D341Med (cell line): ENCODE data around the gene PRKAG2.
A peak's percentile ranks its signal among the peaks of the same experiment; 100 is the strongest.
"Not testable (repeated sequence)": the region's sequence is repeated elsewhere in the genome, so short reads cannot be mapped to it uniquely, and the experiment has no call there.

ENCODE experiments used
- DNase-seq: peaks from one replicate; pipeline ENCODE4 v3.0.0; 2012; ENCODE audit warnings: low spot score

PRKAG2 gene

GRCh38 chr7:151551820-151552219, 325.1 kb downstream of the PRKAG2 start:
- no peak for DNase-seq

GRCh38 chr7:151550656-151551286, 326.1 kb downstream of the PRKAG2 start:
- no peak for DNase-seq

- no peak for DNase-seq
These were observed 327.3 kb downstream of the PRKAG2 start for GRCh38 chr7:151549644-151550043.

DNA sequence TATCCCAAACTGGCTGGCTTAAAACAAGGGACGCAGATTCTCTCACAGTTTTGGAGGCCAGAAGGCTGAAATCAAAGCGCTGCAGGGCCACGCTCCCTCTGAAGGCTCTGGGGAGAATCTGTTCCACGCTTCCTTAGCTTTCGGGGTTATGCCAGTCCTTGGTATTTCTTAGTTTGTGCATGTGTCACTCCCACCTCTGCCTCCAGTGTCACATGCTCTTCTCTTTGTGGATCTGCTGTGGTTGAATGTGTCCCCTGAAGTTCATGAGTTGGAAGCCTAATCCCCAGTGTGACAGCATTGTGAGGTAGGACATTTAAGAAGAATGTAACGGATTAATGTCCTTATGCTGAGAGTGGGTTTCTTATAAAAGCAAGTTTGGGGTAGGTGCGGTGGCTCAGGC, 327.8 kb downstream of the PRKAG2 start:
- no peak for DNase-seq

GRCh38 chr7:151544183-151544582, 332.7 kb downstream of the PRKAG2 start:
- DNase-seq, result no peak

- DNase-seq, result no peak
These were observed 334.2 kb downstream of the PRKAG2 start for GRCh38 chr7:151542606-151543130.

DNA sequence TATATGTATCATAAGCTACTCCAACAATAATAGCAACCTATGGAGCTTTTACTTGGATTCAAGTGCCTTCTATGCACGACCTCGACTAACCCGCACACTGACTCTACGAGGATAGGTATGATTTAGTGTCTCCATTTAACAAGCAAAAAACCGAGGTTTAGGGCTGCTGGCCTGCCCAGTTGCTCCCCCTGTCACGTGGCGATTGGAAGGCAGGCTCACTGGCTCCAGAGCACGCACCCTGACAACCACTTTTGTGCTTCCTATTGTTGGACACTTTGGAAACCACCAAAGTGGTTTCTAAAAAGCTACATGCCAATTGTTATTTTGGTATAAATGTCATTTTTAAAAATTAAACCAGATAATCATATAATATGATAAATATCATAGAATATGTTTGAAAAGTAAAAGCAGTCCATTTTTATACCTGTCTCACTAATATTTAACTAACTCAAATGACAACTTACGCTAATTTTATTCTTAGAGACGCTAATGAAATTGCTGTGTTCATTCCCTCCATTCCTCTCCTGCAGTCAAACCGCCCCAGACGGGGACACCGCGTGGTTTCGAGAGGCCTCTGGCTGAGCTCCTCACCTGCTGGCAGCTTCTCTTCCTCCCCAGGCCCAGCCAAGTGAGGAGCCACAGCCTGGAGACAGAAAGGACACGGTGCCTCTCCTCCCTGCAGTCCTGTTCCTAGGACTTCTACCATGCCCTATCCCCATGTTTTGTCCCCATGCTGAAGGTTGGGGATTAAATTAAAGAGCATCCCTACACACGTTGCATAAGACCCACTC, 335.0 kb downstream of the PRKAG2 start:
- DNase-seq, result no peak

- DNase-seq, result no peak
These were observed 336.8 kb downstream of the PRKAG2 start for GRCh38 chr7:151540146-151540545.

DNA sequence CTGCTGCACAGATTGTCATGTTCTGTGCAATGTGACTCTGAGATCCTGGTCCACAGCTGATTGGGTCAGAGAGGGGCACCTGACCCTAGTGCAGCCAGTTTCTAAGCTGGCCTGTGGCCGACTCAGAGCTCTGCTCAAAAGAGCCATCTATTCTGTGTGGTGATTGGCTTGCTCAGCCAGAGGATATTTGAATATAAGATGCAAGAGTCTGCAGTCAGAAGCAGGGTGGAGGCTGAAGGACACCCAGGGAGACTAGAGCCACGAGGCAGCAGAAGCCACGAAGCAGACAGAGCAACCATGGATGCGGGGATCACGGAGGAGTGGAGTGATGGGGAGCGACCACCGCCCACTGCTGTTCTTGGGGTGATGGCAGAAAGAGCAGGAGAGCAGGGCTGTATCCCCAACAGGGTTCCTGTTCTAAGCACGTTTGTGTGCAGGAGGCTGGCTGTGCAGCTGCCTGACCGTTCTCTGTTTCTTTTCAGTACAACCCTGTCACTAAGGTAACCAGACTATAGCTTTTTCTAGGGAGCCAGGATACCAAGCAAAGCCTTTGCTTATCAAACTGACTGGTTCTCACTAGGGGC, 337.7 kb downstream of the PRKAG2 start:
- no peak for DNase-seq

DNA sequence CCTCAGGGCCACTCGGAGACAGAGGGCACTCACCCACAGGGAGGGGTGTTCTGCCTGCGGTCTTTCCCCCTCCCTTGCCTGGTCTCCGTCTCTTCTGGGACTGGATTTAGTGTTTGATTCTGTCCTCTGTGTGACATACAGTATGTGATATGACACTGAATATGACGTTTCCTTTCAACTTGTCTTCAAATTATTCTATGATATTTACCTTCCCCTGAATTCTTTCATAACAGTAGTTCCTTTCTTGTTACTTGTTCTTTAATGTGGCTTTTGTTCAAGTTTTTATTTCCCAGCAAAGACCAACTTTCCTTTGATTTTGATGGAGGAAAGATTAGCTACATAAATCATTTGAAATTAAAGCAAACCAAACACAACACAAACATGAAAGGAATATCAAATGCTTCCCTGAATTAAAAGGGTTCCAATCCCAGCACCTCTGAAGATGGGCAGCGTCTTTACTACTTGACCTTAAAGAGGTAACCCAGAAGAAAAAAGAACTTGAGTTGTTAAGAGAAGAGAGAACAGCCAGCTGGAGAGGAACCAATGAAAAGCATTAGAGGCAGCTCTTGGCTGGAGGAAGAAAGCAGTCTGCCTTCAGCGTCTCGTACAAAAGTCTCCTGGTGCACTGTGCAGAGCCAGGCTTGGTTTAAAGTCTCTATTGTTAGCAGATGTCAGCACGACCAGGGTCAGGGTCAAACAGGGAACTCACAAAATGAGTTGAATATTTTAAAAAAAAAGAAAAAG, 338.9 kb downstream of the PRKAG2 start:
- no peak for DNase-seq

DNA sequence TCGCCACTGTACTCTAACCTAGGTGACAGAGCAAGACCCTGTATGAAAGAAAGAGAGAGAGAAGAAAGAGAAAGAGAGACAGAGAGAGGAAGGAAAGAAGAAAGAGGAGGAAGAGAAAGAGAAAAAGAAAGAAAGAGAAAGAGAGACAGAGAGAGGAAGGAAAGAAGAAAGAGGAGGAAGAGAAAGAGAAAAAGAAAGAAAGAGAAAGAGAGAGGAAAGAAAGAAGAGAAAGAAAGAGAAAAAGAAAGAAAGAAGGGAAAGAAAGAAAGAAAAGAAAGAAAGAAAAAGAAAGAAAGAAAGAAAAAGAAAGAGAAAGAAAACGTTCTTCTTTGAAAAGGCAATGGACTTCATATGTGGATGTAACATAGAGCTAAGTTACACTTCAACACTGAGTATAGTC, 340.7 kb downstream of the PRKAG2 start:
- not testable (repeated sequence) for DNase-seq

DNA sequence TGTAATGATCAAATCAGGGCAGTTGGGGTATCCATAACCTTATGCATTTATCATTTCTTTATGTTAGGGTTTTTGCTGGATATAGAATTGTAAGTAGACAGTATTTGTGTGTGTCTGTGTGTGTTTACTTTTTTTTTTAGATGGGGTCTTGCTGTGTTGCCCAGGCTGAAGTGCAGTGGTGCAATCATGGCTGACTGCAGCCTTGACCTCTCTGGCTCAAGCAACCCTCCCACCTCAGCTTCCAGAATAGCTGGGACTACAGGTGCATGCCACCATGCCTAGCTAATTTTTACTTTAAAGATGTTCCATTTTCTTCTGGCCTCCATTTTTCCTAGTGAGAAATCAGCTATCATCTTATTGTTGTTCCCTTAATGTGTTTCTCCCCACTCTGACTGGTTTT, 347.1 kb downstream of the PRKAG2 start:
- no peak for DNase-seq

DNA sequence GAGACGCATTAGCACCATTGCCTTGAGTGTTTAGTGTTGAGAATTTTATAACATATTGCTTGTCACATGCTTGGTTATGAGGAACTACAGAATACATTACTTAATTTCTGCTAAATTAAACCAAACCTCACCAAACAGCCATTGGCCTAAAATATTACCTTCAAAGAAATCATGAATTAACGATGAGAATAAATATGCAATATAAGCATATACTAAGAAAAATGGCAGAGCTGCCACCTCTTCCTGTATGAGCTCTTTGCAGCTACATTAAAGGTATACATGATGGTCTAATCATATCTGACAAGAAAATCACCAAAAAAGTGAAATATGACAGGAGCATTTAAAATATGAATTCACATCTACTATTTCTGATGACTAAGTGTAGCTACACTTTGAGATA, 352.1 kb downstream of the PRKAG2 start:
- no peak for DNase-seq

DNA sequence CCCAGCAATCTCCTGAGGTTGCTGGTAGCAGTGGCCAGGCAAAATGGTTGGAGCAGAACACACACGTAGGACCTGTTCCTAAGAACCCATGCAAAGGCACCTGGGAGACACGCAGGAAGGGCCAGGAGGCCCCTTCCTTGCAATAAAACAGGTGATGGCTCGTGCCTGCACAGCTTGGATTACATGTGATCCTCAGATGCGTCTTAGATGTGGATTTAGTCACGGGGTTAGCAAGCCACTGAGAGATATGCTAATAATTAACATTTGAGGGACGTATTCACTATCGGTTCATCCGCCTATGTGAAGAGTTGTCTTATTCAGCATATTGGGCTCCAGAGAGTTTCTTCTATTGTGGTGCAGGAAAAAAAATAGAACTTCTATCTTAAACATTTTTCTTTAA, 352.6 kb downstream of the PRKAG2 start:
- DNase-seq, result no peak

- DNase-seq, result no peak
These were observed 356.3 kb downstream of the PRKAG2 start for GRCh38 chr7:151520419-151521261.

DNA sequence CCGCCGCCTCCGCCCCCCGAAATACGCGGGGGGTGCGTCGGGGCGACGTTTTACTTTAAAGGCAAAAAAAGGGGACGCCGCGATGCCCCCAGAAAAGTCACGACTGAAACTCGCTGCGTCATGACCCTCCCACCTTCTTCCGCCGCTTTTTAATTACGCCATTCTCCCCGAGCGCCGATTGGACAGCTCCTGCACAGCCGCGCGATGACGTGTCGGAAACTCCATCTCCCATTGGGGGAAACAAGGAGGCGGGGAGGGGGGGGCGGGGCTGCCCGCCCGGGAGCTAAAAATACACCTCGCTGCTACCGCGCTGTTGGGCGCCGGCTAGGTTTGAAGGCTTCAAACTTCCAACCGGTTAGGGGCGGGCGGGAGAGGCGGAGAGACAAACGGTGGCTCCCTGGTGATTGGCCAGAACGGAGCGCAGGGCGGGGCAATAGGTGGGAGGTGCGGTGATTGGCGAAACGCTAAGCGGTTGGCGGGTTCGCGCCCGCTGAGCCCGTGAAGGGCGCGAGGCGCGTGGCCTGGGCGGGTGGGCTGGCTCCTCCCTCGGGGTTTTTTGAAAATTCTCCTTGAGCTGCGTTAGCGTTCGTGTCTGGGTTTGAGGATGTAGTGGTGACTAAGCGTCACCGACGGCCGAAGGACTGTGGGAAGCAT, 357.0 kb downstream of the PRKAG2 start, which contains the start of gene RHEB:
TSS of gene RHEB (minus strand) at position 131 of the 654 bp plus-strand sequence. CDS start 384 bp downstream, outside the sequence.
- DNase-seq, result peak; percentile 95

GRCh38 chr7:151518947-151519764, 357.8 kb downstream of the PRKAG2 start:
- DNase-seq, result peak; percentile 66

GRCh38 chr7:151518105-151518946, 358.6 kb downstream of the PRKAG2 start:
- no peak for DNase-seq

DNA sequence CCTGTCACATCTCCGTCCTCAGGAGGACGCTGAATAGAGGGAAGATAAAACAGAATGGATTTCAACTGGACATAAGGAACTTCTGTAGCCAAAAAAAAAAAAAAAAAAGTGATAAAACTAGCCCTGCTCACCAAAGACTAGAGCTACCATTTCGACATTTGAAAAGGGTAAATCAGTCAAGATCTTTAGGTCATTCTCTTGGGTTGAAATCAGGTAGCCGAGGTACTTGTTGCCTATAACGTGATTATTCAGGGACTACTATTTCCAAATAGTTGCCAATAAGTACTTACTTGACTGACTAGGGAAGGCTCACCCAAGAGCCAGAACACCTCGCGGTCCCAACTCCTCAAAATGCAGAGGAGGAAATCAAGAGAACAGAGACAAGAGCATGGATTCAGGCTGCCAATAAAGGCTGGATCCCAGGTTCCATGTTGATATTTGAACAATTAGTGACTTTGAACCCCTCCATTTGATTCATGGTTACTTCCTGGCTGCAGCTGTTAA, 359.3 kb downstream of the PRKAG2 start:
- DNase-seq, result no peak
